Measurements from ENCODE around the gene NFIL3. TPM values are rescaled to one million over a fixed set of nuclear protein-coding genes. Genes with fewer than 3 reads are reported as not detected.

The NFIL3 gene
- total and polyA plus RNA-seq, 2 of the 4 experiments (the other 2 are of a cell fraction) = 27.6 to 27.7 TPM

DNA sequence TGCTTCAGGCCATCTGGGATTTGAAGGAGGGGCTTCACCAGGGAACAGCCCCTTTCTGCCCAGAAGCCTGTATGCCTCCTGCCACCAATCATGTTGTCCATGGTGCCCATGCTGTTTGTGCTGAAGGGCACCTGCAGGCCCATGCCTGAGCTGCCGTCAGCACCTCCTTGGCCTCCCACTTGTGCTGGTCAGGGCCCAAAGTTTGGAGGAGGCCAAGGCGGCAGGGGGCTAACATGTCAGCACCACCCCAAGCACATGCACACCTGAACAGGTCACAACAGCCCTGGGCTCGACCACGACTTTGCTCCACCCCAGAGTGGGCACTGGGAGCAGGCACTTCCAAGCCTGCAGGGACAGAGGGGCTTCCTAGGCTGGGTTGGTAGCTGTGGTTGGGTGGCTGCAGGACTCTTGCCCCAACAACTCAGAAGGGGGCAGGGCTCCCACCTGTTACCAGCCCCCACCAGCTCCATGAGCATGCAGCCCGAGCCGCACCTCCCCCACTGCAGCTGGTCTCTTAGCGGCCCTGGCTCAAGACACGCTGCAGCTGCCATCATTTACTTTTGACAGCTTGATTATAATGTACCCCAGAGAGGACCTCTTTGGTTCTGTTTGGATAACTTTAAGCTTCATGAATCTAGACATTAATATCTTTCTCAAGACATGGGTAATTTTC lies 19.8 kb upstream of the NFIL3 start:
- H3K27ac ChIP-seq (ENCODE audit: insufficient read depth, low read length) = no peak overlapping the region

More for the DNA sequence above, 19.8 kb upstream of the NFIL3 start:
- Histone ChIP-seq H3K9me3 (ENCODE audit: control insufficient read depth, insufficient read depth, low read length) (peaks cover 16% of the 10 kb centered on the region), H4K91ac (ENCODE audit: insufficient read depth, low read depth, low read length) (no peak overlapping the region), H3K56ac (ENCODE audit: extremely low read depth, insufficient read depth, low read length) (no peak overlapping the region), H3K9me1 (ENCODE audit: insufficient read depth, low read length) (no peaks in the 10 kb centered on the region), H2BK15ac (ENCODE audit: low read depth, low read length) (no peak overlapping the region), H4K5ac (ENCODE audit: low read depth, low read length) (no peak overlapping the region), H3K79me1 (ENCODE audit: low read depth in 1 of 2, low read length in 2 of 2) (no peaks in the 10 kb centered on the region), H2BK5ac (ENCODE audit: low read depth, low read length, poor library complexity, severe bottlenecking) (no peak overlapping the region), H3K4me3 (ENCODE audit: insufficient read depth, low read depth, low read length) (no peak overlapping the region), H4K20me1 (ENCODE audit: insufficient read depth, low read length) (no peaks in the 10 kb centered on the region), H3K4ac (ENCODE audit: low read depth, low read length) (no peak overlapping the region), H3K4me1 (ENCODE audit: control insufficient read depth, insufficient read depth, low read length) (no peaks in the 10 kb centered on the region), H3K4me2 (ENCODE audit: low read depth, low read length) (no peak overlapping the region), H2BK120ac (ENCODE audit: low read depth, low read length) (no peak overlapping the region), H3K23ac (ENCODE audit: low read depth, low read length) (no peak overlapping the region), H3K36me3 (ENCODE audit: control insufficient read depth, insufficient read depth, low read length) (no peaks in the 10 kb centered on the region), H4K8ac (ENCODE audit: low read depth in 2 of 2, low read length in 2 of 2) (no peak overlapping the region), H3K9ac (ENCODE audit: low read depth, low read length) (no peak overlapping the region), H2AK5ac (ENCODE audit: low read depth, low read length) (no peak overlapping the region), H3K14ac (replicated peaks; ENCODE audit: low read depth, low read length) (no peak overlapping the region), H2BK20ac (ENCODE audit: low read depth, low read length) (no peak overlapping the region), H2AK9ac (replicated peaks; ENCODE audit: low read depth, low read length, poor library complexity) (no peak overlapping the region), H3K27me3 (ENCODE audit: control insufficient read depth, insufficient read depth, low read length) (no peaks in the 10 kb centered on the region), H3K18ac (ENCODE audit: low read depth, low read length) (no peak overlapping the region), H2AFZ (replicated peaks; ENCODE audit: low read length, poor library complexity) (no peak overlapping the region)
- DNase-seq (no peak), ATAC-seq (ENCODE audit: low read depth) (no peak)
- dilution Hi-C loops (cut with HindIII; ENCODE audit: low sequenced_read_pairs, unreplicated experiment) (no loop called here), intact Hi-C loops (cut with micrococcal nuclease) (no loop called here), in situ Hi-C loops (cut with MboI; ENCODE audit: low sequenced_read_pairs) (no loop called here)
- ChIA-PET CTCF (interaction anchor here (0.6 kb wide), 1 partner anchor 32 kb away, joined by 3 read pairs; no protein-coding TSS in a partner anchor), POLR2A (ENCODE audit: unreplicated experiment) (no interaction called here)
- TF ChIP-seq FOS (IDR thresholded peaks at IDR 0.05; ENCODE audit: low read depth, low read length) (no peak), NFE2L2 (IDR thresholded peaks at IDR 0.05; ENCODE audit: low read depth, low read length) (no peak), POLR2A (IDR thresholded peaks at IDR 0.05; ENCODE audit: low read depth, low read length) (no peak), MAZ (IDR thresholded peaks at IDR 0.05; ENCODE audit: borderline replicate concordance, low read depth, low read length) (no peak), CHD1 (IDR thresholded peaks at IDR 0.05; ENCODE audit: low read depth, low read length) (no peak), MAFK (IDR thresholded peaks at IDR 0.05; ENCODE audit: low read depth, low read length) (no peak), RAD21 (IDR thresholded peaks at IDR 0.05; ENCODE audit: low read length) (no peak), RFX5 (IDR thresholded peaks at IDR 0.05; ENCODE audit: low read depth, low read length) (no peak), CEBPB (IDR thresholded peaks at IDR 0.05; ENCODE audit: low read depth, low read length) (no peak), RCOR1 (IDR thresholded peaks at IDR 0.05; ENCODE audit: insufficient replicate concordance, low read length) (no peak), MXI1 (IDR thresholded peaks at IDR 0.05; ENCODE audit: borderline replicate concordance, low read depth, low read length) (no peak), SMC3 (IDR thresholded peaks at IDR 0.05; ENCODE audit: low read depth, low read length) (no peak), BHLHE40 (IDR thresholded peaks at IDR 0.05; ENCODE audit: low read depth, low read length) (no peak)
- TF ChIP-seq, protein P1, sequence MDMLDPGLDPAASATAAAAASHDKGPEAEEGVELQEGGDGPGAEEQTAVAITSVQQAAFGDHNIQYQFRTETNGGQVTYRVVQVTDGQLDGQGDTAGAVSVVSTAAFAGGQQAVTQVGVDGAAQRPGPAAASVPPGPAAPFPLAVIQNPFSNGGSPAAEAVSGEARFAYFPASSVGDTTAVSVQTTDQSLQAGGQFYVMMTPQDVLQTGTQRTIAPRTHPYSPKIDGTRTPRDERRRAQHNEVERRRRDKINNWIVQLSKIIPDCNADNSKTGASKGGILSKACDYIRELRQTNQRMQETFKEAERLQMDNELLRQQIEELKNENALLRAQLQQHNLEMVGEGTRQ (IDR thresholded peaks at IDR 0.05; ENCODE audit: low read depth, low read length) = no peak
- TF ChIP-seq, protein P2, sequence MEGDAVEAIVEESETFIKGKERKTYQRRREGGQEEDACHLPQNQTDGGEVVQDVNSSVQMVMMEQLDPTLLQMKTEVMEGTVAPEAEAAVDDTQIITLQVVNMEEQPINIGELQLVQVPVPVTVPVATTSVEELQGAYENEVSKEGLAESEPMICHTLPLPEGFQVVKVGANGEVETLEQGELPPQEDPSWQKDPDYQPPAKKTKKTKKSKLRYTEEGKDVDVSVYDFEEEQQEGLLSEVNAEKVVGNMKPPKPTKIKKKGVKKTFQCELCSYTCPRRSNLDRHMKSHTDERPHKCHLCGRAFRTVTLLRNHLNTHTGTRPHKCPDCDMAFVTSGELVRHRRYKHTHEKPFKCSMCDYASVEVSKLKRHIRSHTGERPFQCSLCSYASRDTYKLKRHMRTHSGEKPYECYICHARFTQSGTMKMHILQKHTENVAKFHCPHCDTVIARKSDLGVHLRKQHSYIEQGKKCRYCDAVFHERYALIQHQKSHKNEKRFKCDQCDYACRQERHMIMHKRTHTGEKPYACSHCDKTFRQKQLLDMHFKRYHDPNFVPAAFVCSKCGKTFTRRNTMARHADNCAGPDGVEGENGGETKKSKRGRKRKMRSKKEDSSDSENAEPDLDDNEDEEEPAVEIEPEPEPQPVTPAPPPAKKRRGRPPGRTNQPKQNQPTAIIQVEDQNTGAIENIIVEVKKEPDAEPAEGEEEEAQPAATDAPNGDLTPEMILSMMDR (conservative IDR thresholded peaks at IDR 0.05; ENCODE audit: low read depth, low read length) = no peak
- TF ChIP-seq, protein P3, sequence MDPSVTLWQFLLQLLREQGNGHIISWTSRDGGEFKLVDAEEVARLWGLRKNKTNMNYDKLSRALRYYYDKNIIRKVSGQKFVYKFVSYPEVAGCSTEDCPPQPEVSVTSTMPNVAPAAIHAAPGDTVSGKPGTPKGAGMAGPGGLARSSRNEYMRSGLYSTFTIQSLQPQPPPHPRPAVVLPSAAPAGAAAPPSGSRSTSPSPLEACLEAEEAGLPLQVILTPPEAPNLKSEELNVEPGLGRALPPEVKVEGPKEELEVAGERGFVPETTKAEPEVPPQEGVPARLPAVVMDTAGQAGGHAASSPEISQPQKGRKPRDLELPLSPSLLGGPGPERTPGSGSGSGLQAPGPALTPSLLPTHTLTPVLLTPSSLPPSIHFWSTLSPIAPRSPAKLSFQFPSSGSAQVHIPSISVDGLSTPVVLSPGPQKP (IDR thresholded peaks at IDR 0.05; ENCODE audit: borderline replicate concordance, low read depth, low read length) = no peak
- WGBS, 2 experiments (ENCODE audit: extremely low coverage in 2 of 2, insufficient read length in 1 of 2) = 83% methylated on average over 1 of the region's 8 CpGs; no CpG with 5 or more reads in 1 of the 2 experiments
- no TSS peak for BruUV-seq (replicated peaks)
